ENCODE data around the gene HBG1.

GRCh38 chr11:5242933-5243815 lies 6.5 kb downstream of the HBG1 start:
- TF ChIP-seq CTCF (IDR thresholded peaks at IDR 0.05) = no peak
- no peak for TF ChIP-seq EP300 (IDR thresholded peaks at IDR 0.05)
- no peak for TF ChIP-seq POLR2A (IDR thresholded peaks at IDR 0.05)
- no peak for TF ChIP-seq POLR2AphosphoS5 (IDR thresholded peaks at IDR 0.05)
